Lung (tissue), 12 donors: ENCODE data around the gene FANCD2. TPM values are rescaled to one million over a fixed set of nuclear protein-coding genes. Genes with fewer than 3 reads are reported as not detected.
A peak's percentile ranks its signal among the peaks of the same experiment; 100 is the strongest.

Experiments used
- ATAC-seq: fragments of 200-7000 bp; cut with Tn5 transposase; one replicate; pipeline ENCODE4 v1.9.1; 2020; ENCODE audit warnings: moderate number of reproducible peaks; ENCODE audit not compliant: insufficient read depth, low FRiP score
- DNase-seq, 3 donors: peaks; one replicate each; pipeline ENCODE4 v3.0.0-alpha.2; 2013 to 2017
- H3K27ac ChIP-seq, 2 donors: one replicate each; pipeline ENCODE4 v1.5.1; 2013; ENCODE audit warnings: mild to moderate bottlenecking in 2 of 2, moderate library complexity in 2 of 2, control low read depth in 1 of 2, inconsistent platforms in 1 of 2, low read depth in 1 of 2, low read length in 1 of 2
- H3K27me3 ChIP-seq, 3 donors: one replicate each; pipeline ENCODE4 v1.5.1; 2013; ENCODE audit warnings: low read length in 2 of 3; ENCODE audit not compliant: control insufficient read depth in 3 of 3, insufficient read depth in 3 of 3
- H3K36me3 ChIP-seq, 4 donors: one replicate each; pipeline ENCODE4 v1.5.1; 2013; ENCODE audit warnings: low read length in 4 of 4, mild to moderate bottlenecking in 1 of 4, moderate library complexity in 1 of 4; ENCODE audit not compliant: control insufficient read depth in 4 of 4, insufficient read depth in 4 of 4
- H3K4me1 ChIP-seq, 5 donors: one replicate each; pipeline ENCODE4 v1.5.1; 2013; ENCODE audit warnings: low read length in 5 of 5, mild to moderate bottlenecking in 2 of 5, moderate library complexity in 1 of 5; ENCODE audit not compliant: control insufficient read depth in 5 of 5, insufficient read depth in 5 of 5
- H3K4me3 ChIP-seq: one replicate; pipeline ENCODE4 v1.5.1; 2013; ENCODE audit warnings: mild to moderate bottlenecking, control low read depth, moderate library complexity
- H3K9ac ChIP-seq, 2 donors: one replicate each; pipeline ENCODE4 v1.5.1; 2013; ENCODE audit warnings: low read length in 2 of 2, control low read depth in 1 of 2; ENCODE audit not compliant: insufficient read depth in 1 of 2
- H3K9me3 ChIP-seq, 4 donors: one replicate each; pipeline ENCODE4 v1.5.1; 2013; ENCODE audit warnings: low read length in 3 of 4, mild to moderate bottlenecking in 1 of 4, moderate library complexity in 1 of 4; ENCODE audit not compliant: control insufficient read depth in 4 of 4, insufficient read depth in 3 of 4
- CTCF ChIP-seq: IDR thresholded peaks from 2 replicates; pipeline ENCODE4 v1.5.1; 2012; ENCODE audit warnings: mild to moderate bottlenecking; ENCODE audit errors: control extremely low read depth, extremely low read depth
- WGBS, 2 donors: extraction: QIAGEN DNeasy Blood & Tissue Kit; methylation state at CpG; one replicate each; pipeline ENCODE4 v1.1.7; 2013; 5-methylcytosine and 5-hydroxymethylcytosine counted together
- polyA plus RNA-seq, 2 donors: library from polyadenylated mRNA; stranded (reverse); fragments of 200-250 nt; gene quantifications; one replicate each; pipeline ENCODE4 v1.2.1, GENCODE V29; 2013
- total RNA-seq, 2 donors: library from RNA; depleted of rRNA in 1 of 2; stranded (reverse); fragments of >200 nt in 1 of 2; gene quantifications; one replicate each; pipeline ENCODE4 v1.2.1, GENCODE V29; 2014 to 2021
- donor health status: control.
- donor health status: control.
- donor health status: Bipolar disorder and iron deficiency.
- donor health status: healthy.
- donor health status: DM: yes; HTN: yes; CAD: no.

The FANCD2 gene
- total and polyA plus RNA-seq, 4 donors, result 2.9 to 8.6 (median 4.4) TPM

- Histone ChIP-seq H3K27ac (peak overlapping the region; percentile 46 to 81), H3K9me3 (no peaks in the 10 kb centered on the region), H3K36me3 (no peaks in the 10 kb centered on the region), H3K4me1 (peaks cover 2 to 33% (median 9%) of the 10 kb centered on the region in 5 donors), H3K9ac (peak overlapping the region; percentile 24 to 61), H3K4me3 (peak overlapping the region; percentile 29), H3K27me3 (no peaks in the 10 kb centered on the region)
- WGBS, 2 donors, result 5% methylated on average over 8 to 9 of the region's 9 CpGs
- no peak for TF ChIP-seq CTCF
- DNase-seq (peak in 2 of 3 donors; percentile 13 to 26), ATAC-seq (no peak)
These were observed 15.8 kb upstream of the FANCD2 start for GRCh38 chr3:10010421-10010877.

GRCh38 chr3:10010878-10011465, 15.3 kb upstream of the FANCD2 start:
- 0% methylated on average over 49 to 51 of the region's 51 CpGs for WGBS, 2 donors
- H3K4me1 ChIP-seq, result peaks cover 3 to 39% (median 13%) of the 10 kb centered on the region in 5 donors
- ATAC-seq (peak; percentile 92), DNase-seq (peak; percentile 92 to 96 (median 95))
- no peaks in the 10 kb centered on the region for H3K9me3 ChIP-seq
- no peaks in the 10 kb centered on the region for H3K27me3 ChIP-seq
- H3K9ac ChIP-seq, result peak overlapping the region; percentile 24 to 61
- TF ChIP-seq CTCF, result no peak
- no peaks in the 10 kb centered on the region for H3K36me3 ChIP-seq
- H3K27ac ChIP-seq, result peak overlapping the region; percentile 46 to 81
- peak overlapping the region; percentile 29 for H3K4me3 ChIP-seq

- 37 to 61% methylated on average over 8 of the region's 8 CpGs for WGBS, 2 donors
- no peak overlapping the region for H3K4me3 ChIP-seq
- H3K9ac ChIP-seq, result no peak overlapping the region
- H3K27me3 ChIP-seq, result no peaks in the 10 kb centered on the region
- TF ChIP-seq CTCF, result no peak
- no peak overlapping the region for H3K27ac ChIP-seq
- H3K9me3 ChIP-seq, result no peaks in the 10 kb centered on the region
- peaks cover 7 to 42% (median 17%) of the 10 kb centered on the region in 5 donors for H3K4me1 ChIP-seq
- H3K36me3 ChIP-seq, result no peaks in the 10 kb centered on the region
- no peak for ATAC-seq
- DNase-seq, result peak in 2 of 3 donors; percentile 14 to 22
These were observed 14.6 kb upstream of the FANCD2 start for GRCh38 chr3:10011631-10012030.
